HG03045 (cell line): Measurements from ENCODE around the gene STXBP6.

ENCODE experiments used
- ATAC-seq: cut with Tn5 transposase; IDR thresholded peaks from one replicate; pipeline ENCODE4 v1.9.1; 2021; ENCODE audit warnings: mild to moderate bottlenecking, moderate library complexity; ENCODE audit not compliant: unreplicated experiment

The STXBP6 gene

DNA sequence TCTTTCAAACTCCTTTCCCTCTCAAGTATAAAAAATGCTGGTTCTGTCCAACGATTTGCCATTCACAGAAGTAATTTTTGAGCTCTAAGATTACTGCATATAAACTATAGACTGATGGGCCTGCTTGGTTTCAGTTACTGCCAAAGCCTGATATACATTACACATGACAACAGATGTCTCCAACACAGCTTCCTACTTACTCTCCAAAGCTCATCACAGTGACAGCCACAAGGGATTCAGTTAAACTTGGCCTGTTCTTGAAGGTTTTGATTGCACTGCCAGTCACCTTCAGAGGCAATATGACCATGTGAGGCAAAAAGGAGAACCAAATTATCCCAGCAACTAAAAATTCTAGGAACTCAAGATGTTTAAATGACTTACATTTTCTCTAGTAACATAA lies 30.1 kb downstream of the STXBP6 start:
- ATAC-seq: no peak

DNA sequence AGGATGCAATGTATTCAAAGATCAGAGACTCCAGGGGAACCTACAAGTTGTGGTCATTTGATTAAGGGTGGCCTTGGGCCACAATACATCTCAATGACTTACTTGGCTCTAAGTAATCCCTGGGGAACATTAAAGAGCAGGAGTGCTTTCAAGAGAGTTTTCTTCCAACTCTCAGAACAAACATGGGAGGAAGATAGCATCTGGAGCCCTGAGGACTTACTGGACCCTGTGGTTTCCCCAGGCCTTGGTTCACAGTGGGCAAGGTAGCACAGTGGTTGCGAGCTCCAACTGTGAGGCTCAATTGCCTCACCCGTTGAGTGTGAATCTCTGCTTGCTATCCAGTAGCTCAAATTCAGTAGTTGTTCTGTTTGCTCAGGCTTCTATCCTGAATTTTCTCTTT lies 32.4 kb downstream of the STXBP6 start:
- ATAC-seq: no peak

- no peak for ATAC-seq
Observed at GRCh38 chr14:25015761-25016160, 34.2 kb downstream of the STXBP6 start.

DNA sequence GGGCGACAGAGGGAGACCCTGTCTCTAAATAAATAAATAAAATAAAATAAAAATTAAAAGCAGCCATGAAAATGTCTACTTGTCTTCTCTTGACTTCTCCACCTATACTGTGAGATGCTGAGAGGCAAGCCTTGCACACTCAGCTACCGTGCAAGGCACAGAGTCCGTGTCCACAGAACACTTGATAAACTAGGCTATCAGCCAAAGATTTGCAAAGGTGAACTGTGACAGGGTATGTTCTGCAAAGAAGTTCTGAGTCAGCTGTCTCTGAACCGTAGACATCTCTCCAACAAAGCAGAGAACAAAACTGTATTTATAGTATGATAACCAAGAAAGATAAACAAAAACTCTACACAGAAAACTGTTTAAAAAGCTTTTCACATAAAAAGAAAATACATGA lies 35.5 kb downstream of the STXBP6 start:
- no peak for ATAC-seq

GRCh38 chr14:25011095-25011494 lies 38.9 kb downstream of the STXBP6 start:
- no peak for ATAC-seq

DNA sequence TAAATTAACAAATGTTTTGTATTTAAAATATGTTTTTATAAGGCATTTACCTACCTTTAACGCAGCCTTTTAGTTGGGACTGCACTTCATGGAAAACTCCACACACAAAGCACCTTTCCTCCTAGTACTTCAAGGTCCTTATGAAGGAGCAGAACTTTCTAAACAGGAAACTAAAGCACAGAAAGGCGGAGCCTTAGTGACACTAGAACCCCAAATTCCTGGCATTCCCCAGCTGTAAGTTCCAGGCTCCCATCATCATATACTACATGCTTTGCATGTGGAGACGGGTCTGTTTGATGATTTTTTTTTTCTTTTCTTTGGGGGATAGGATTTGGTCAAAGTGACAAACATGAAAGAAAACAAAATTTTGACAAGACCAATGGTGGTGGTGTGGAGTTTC lies 39.5 kb downstream of the STXBP6 start:
- no peak for ATAC-seq

- no peak for ATAC-seq
Observed at GRCh38 chr14:25009891-25010290, 40.1 kb downstream of the STXBP6 start.

- ATAC-seq: no peak
Observed at GRCh38 chr14:25007832-25008231, 42.1 kb downstream of the STXBP6 start.

GRCh38 chr14:25006961-25007795 lies 42.8 kb downstream of the STXBP6 start:
- ATAC-seq: no peak

DNA sequence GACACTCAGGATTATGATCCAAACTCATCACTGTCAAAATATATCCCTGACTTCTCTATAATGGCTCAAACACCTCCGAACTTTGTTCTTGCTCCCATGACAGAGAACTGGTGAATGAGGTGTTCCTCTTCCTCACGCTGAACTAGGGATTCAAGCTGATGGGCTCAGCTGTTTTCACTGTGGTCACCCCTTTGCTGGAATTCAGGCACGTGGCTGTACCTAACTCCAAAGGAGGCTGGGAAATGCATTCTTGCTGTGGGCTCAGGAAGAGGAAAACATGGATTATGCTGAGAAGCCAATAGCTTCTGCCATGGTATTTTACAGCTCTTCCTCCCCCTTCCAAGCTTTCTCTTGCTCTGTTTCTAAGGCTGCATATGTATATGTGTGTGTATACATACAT lies 43.9 kb downstream of the STXBP6 start:
- ATAC-seq: no peak

DNA sequence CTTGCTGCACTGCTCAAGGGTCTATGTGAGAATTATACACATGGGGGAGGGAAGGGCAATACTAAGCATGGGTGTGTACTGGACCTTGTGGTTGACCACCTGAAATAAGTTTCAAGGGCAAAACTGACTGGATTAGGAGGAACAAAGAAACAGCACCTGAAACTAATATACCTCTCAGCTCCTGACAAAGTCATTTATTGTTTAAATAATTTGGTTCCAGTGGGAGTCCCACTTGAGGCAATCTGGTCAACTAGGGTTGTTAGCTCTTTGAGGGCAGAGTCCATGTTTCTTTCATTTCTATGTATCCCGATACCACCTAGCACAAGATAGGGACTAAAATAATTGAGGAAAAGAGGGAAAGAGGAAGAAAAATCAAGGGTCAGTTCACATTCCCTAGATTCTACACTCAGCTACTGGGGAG lies 45.5 kb downstream of the STXBP6 start:
- no peak for ATAC-seq

GRCh38 chr14:25003537-25003936 lies 46.4 kb downstream of the STXBP6 start:
- ATAC-seq: no peak

DNA sequence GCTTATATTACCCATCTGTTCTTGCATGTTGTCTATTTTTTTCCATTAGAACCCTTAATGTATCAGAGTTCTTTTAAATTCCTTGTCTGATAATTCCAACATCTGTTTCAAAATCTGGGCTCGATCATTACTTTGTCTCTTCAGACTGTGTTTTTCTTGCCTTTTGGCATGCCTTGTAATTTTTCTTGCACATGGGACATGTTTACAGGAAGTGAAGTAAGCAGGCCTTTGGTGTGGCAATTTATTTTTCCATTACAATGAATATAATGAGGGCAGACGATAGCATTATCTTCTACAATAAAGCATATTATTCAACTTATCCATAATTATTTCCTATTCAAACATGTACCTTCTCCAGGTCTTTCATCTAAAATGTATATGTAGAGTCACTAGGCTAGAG lies 48.3 kb downstream of the STXBP6 start:
- ATAC-seq: no peak

DNA sequence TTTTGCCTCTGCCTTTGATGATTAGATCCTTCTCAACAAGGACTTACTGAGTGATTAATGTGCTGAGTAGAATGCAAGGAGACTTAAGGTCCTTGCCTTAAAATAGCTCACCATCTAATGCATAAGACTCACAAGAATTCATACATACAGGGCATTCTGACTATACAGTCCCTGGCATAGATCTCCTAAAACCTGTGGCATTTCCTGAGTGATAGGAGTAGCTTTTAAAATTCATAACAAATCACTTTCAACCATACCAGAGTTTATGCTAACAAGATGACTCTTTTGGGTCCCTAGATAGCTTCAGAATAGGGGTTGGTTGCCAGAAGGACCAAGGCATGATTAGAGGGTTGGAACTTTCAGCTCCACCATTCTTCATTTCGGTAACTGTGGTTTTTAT lies 48.8 kb downstream of the STXBP6 start:
- ATAC-seq: no peak

GRCh38 chr14:24999157-24999556 lies 50.8 kb downstream of the STXBP6 start:
- ATAC-seq: no peak

GRCh38 chr14:24996930-24997725 lies 52.8 kb downstream of the STXBP6 start:
- no peak for ATAC-seq

- no peak for ATAC-seq
Observed at GRCh38 chr14:24995016-24995415, 54.9 kb downstream of the STXBP6 start.

DNA sequence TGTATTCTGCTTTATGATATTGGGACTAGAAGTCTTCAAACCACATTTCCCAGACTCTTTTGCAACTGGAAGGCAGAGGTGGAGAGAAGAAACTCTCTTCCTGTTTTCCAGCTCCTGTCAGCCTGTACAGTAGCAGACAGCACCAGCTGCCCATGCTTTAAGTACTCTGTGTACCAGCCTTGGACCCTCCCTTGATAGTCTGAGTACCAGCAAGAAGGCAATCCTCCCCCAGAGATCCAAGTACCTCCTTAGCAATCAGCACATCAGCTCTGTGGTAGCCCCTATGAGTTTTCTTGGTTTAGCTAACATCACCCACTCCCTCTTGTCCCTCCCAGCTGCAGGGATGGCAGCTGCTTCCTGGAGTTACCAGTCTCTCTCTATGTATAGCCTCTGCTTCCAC lies 56.3 kb downstream of the STXBP6 start:
- no peak for ATAC-seq

- ATAC-seq: no peak
Observed at GRCh38 chr14:24992624-24993360, 57.2 kb downstream of the STXBP6 start.

GRCh38 chr14:24991821-24992220 lies 58.1 kb downstream of the STXBP6 start:
- no peak for ATAC-seq

- ATAC-seq: no peak
Observed at GRCh38 chr14:24991288-24991687, 58.7 kb downstream of the STXBP6 start.

DNA sequence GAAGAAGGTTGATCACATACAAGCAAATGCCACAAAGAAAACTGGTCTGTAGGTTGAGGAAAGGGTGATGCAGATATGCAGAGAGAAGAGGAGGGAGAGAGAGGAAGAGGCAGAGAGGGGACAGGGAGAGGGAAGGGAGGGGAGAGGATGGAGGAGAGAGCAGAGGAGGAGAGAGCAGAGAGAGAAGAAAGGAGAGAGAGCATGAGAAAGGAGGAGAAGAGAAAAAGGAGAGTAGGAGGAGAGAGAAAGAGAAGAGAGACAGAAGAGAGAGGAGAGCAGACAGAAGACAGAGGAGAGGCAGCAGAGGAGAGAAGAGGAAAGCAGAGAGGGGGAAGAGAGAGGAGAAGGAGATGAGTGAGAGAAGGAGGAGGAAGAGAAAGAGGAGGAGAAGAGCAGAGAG lies 59.2 kb downstream of the STXBP6 start:
- no peak for ATAC-seq
